Stimulated activated CD8-positive, alpha-beta memory T cell treated with anti-CD3 and anti-CD28 coated beads, Interleukin-12 subunit alpha, Interleukin-12 subunit beta, amount 100 ng/mL, for 24 hours (primary cell): ENCODE measurements around the gene TEX12.
"Not testable (repeated sequence)": the region's sequence is repeated elsewhere in the genome, so short reads cannot be mapped to it uniquely, and the experiment has no call there.

Experiments used
- DNase-seq: peaks from one replicate; pipeline ENCODE4 v3.0.0-alpha.2; 2020; ENCODE audit errors: extremely low read depth

TEX12 gene

GRCh38 chr11:112167145-112167544 lies at the start of gene TEX12:
Gene TEX12, plus strand, starts transcription at chr11:112167372. Its CDS starts 1,897 bp downstream, at chr11:112169269.
- no peak for DNase-seq

- DNase-seq = no peak
Observed at GRCh38 chr11:112118176-112118575, 49.0 kb upstream of the TEX12 start.

GRCh38 chr11:112121981-112122615 lies 45.1 kb upstream of the TEX12 start:
- DNase-seq = no peak

- no peak for DNase-seq
Observed at GRCh38 chr11:112123129-112123528, 44.0 kb upstream of the TEX12 start.

GRCh38 chr11:112127056-112127455 lies 40.1 kb upstream of the TEX12 start:
- no peak for DNase-seq

GRCh38 chr11:112128483-112129121 lies 38.6 kb upstream of the TEX12 start:
- DNase-seq = no peak

GRCh38 chr11:112129656-112130055 lies 37.5 kb upstream of the TEX12 start:
- no peak for DNase-seq

GRCh38 chr11:112132737-112133136 lies 34.4 kb upstream of the TEX12 start:
- DNase-seq = no peak

GRCh38 chr11:112134473-112134872 lies 32.7 kb upstream of the TEX12 start:
- no peak for DNase-seq

- no peak for DNase-seq
Observed at GRCh38 chr11:112143597-112143996, 23.6 kb upstream of the TEX12 start.

GRCh38 chr11:112150517-112150916 lies 16.7 kb upstream of the TEX12 start:
- DNase-seq = no peak

GRCh38 chr11:112156153-112156955 lies 10.8 kb upstream of the TEX12 start:
- no peak for DNase-seq

- no peak for DNase-seq
Observed at GRCh38 chr11:112156956-112157766, 10.0 kb upstream of the TEX12 start.

GRCh38 chr11:112159098-112160065 lies 7.8 kb upstream of the TEX12 start:
- no peak for DNase-seq

GRCh38 chr11:112160091-112160848 lies 6.9 kb upstream of the TEX12 start:
- no peak for DNase-seq

- DNase-seq = no peak
Observed at GRCh38 chr11:112161012-112161411, 6.2 kb upstream of the TEX12 start.

- not testable (repeated sequence) for DNase-seq
Observed at GRCh38 chr11:112162200-112162599, 5.0 kb upstream of the TEX12 start.

GRCh38 chr11:112162761-112163546 lies 4.2 kb upstream of the TEX12 start:
- DNase-seq = no peak
